Stimulated activated CD8-positive, alpha-beta memory T cell treated with anti-CD3 and anti-CD28 coated beads, Interleukin-4, amount 100 ng/mL, for 4 hours (primary cell): Measurements from ENCODE around the gene OR3A3.
"Not testable (repeated sequence)": the region's sequence is repeated elsewhere in the genome, so short reads cannot be mapped to it uniquely, and the experiment has no call there.

Experiments used
- DNase-seq, 2 donors: peaks; one replicate each; pipeline ENCODE4 v3.0.0-alpha.2; 2020; ENCODE audit warnings: low read depth in 2 of 2, low spot score in 1 of 2

The OR3A3 gene

DNA sequence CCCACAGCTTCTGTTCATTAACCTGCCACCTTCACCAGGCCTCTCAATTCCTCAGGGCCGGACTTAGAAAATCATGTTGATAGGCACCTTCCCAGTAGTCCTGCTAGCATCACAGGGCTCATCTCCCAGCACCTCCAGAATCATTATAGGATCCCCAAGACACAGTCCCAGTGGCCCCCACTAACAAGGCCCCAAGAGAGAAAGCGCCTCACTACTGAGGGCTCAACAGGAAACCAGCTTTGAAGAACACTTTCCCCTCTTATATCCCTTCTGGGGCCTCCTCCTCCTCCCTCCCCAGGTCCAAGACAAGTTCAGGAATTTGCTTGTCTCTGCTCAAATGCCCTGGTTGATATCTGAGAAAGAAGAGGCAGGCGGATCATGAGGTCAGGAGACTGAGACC, at the start of gene OR3A3:
OR3A3 (plus strand) TSS at position 301 of the 400 bp plus-strand sequence.
- DNase-seq = no peak

DNA sequence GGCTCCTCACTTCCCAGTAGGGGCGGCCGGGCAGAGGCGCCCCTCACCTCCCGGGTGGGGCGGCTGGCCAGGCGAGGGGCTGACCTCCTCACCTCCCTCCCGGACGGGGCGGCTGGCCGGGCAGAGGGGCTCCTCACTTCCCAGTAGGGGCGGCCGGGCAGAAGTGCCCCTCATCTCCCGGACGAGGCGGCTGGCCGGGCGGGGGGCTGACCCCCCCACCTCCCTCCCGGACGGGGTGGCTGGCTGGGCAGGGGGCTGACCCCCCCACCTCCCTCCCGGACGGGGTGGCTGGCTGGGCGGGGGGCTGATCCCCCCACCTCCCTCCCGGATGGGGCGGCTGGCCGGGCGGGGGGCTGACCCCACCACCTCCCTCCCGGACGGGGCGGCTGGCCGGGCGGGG, 40.0 kb upstream of the OR3A3 start:
- not testable (repeated sequence) for DNase-seq

DNA sequence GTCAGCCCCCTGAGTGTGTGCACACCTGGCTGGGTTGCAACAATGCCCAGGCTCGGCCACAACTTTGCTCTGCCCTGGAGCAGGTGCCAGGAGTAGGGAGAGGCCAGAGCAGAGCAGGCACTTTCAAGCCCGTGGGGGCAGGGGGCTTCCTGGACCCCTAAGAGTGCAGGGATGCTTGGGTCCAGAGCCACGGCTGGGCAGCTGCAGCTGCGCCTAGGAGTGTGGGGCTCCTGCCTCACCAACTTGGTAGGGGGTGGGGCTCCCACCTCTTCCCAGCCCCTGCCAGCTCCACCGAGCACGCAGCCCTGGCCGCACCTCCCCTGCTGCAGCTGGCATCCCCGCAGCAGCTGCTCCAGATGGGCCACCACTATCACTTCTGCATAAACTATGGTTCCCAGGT, 32.8 kb upstream of the OR3A3 start:
- no peak for DNase-seq

DNA sequence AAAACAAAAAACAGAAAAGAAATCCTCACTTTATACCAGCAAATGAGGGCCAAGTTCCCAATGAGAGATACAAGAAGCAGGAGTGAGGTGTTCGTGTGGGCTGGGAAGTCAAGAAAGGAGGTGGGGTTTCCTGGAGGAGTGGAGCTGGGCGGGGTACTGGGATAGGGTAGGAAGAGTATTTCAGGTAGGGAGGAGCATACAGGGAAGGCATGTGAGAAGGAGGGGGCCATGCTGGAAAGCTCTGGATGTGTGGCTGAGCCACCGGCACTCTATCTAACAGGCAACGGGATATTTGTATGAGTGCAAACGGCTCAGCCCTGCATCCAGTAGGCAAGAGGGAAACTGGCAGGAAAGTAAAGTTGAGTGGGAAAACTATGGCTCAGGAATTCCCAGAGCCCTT, 29.2 kb upstream of the OR3A3 start:
- DNase-seq = no peak

DNA sequence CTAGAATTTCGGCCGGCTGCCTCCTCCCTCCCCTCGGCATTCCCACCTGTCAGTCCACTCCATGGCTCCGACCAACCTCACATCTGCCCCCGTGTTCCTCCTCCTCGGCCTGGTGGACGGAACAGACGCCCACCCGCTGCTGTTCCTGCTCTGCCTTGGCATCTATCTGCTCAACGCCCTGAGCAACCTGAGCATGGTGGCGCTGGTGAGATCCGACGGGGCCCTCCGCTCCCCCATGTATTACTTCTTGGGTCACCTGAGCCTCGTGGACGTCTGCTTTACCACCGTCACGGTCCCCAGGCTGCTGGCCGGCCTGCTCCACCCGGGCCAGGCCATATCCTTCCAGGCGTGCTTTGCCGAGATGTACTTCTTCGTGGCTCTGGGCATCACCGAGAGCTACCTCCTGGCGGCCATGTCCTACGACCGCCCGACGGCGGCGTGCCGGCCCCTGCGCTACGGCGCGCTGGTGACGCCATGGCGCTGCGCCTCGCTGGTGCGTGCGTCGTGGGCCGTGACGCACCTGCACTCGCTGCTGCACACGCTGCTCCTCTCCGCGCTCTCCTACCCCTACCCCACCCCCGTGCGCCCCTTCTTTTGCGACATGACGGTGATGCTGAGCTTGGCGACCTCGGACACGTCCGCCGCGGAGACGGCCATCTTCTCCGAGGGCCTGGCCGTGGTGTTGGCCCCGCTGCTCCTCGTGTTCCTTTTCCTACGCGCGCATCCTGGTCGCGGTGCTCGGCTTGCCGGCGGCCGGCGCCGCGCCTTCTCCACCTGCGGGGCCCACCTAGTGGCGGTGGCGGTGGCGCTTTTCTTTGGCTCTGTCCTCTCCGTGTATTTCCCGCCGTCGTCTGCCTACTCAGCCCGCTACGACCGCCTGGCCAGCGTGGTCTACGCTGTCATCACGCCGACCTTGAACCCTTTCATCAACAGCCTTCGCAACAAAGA, 25.0 kb upstream of the OR3A3 start, which contains the start of gene OR3A2:
OR3A2 (minus strand) TSS at position 440 of the 948 bp plus-strand sequence.
- no peak for DNase-seq

DNA sequence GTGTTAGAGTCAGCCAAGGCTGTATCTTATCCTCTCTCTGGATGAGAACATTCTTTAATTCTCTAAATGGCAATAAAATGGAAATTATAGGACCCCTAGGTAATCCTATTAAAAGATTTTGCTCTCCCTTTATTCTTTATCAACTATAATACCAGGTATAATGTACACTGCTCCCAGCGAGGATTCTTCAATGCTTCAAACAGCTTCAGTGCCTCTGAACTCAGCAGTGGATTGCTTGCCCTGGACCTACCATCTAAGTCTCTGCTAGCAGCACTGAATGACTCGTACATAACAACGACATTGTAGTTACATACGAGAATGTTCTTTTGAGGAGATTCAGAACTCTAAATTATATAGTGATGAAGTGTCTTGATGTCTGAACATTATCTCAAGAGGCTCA, 21.4 kb upstream of the OR3A3 start:
- DNase-seq = no peak

DNA sequence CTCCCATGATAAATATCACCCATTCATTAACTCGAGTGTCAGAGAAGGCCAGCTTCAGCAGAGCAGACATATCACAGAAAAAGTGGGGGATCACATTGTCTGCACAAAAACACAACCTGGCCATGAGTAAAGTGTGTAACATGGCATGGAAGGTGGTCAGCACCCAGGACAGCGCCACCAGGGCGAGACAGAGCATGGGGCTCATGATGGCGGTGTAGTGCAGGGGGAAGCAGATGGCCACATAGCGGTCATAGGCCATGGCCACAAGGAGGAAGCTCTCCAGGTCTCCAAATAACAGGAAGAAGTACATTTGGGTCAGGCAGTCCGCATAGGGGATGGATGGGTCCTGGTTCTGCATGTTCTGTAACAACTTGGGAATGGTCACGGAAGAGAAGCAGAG, 13.4 kb upstream of the OR3A3 start:
- not testable (repeated sequence) for DNase-seq

DNA sequence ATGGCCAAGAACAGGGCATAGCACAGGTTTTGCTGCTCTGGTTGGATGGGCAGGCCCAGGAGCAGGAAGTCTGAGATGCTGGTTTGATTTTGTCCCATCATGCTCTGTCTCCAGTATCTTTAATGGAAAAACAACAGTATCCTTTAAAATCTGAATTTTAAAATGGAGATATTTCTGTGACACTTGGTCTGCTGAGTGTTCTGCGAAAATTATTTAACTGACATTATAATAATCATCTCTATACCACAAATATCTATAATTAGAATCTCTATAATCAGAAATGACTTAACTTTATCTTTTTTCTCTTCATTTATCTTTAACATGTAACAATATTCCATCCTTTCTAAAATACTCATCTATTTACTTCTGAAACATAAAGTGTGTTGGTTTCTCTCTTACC, 12.9 kb upstream of the OR3A3 start, which contains the start of gene OR1E1:
OR1E1 (minus strand) TSS at position 101 of the 400 bp plus-strand sequence; CDS start at position 101, 0 bp downstream.
- no peak for DNase-seq

DNA sequence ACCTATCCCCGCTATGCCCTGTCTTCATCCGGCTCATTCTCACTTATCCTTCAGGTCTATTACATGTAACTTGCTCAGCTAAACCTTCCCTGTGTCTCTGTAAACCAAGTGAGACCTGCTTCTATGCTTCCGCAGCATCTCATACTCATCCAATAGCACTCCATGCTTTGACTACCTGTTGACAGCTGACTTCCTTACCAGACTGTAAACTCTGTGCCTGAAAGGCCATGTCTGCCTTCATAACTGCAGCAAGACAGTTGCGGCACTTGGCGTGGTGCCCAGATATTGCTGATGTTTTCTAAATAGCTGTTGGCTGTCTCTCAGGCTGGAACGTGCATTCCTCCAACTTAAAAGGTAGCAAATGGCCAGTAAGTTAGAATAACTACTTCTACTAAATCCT, 11.1 kb upstream of the OR3A3 start:
- DNase-seq = no peak

DNA sequence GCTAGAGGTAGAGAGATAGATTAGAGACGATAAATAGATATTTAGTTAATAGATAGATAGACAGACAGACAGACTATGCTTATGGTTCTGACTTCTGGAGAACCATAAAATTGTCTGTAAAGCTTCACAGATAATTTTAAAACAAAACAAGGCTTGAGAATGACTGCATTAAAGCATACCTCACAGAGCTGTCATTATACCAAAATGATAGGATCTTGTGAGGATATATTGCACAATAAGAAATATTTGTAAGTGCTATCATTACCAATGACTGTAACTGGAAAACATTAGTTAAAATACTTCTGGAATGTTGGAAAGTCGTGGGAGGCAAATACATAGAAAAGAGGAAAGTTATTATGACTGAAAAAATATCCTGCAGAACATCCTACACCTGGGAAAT, 9.4 kb upstream of the OR3A3 start:
- no peak for DNase-seq

DNA sequence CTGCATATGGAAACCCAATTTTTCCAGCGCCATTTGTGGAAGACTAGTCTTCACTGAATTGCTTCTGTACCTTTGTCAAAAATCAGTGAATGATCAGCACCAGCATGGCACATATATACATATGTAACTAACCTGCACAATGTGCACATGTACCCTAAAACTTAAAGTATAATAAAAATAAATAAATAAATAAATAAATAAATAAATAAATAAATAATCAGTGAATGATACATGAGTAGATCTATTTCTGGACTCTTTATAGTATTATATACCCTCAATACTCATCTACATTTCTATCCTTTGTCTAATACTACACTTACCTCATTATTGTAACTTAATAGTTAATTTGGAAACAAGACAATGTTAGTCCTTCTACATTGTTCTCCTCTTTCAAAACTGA, 7.3 kb upstream of the OR3A3 start:
- not testable (repeated sequence) for DNase-seq

DNA sequence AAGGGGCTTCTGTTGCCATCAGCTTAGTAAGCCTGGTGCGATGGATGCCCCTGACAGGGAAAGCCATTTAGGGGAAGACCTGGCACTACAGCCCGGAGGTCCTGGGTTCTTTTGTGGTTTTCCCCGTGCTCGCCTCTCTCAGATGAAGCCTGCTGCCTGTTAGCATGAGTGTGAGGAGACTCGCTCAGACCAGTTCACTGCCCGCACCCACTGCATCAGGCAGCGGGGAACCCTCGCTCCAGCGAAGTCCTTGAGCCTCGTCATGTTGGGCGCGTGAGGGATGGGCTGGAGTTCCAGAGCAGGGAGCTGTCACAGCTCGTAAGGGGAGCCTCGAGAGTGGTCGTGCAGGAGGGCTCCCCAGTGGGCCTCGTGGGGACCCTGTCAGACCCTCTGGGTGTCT, 1.0 kb downstream of the OR3A3 start:
- DNase-seq = not testable (repeated sequence)

DNA sequence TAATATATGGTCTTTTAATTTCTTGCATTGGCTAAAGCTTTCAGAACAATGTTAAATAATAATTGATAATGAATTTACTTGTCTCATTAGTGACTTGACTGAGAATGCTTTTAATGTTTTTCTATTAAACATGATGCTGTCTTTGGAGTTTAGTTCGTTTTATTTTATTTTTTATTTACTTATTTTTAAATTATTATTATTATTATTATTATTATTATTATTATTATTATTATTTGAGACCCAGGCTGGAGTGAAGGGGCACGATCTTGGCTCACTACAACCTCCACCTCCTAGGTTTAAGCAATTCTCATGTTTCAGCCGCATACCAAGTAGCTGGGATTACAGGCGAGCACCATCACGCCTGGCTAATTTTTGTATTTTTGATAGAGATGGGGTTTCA, 4.4 kb downstream of the OR3A3 start:
- no peak for DNase-seq

DNA sequence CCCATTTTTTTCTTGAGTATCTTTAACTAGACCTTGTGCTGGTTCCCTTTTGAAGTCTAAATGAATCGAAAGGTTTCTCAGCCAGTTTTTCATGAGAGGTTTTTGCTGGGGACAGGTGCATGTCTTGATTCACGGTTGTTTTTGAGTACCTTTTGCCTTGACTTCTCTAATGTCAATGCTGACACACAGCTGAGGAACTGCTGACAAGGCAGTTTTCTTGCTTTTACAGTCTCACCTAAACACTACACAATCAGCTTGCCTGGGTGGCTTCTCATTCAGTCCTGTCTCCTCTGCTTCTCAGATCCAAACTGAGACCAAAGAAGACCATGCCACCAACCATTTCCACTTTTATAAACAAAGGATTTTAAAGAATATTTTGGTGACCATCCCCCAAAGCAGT, 7.1 kb downstream of the OR3A3 start:
- no peak for DNase-seq

DNA sequence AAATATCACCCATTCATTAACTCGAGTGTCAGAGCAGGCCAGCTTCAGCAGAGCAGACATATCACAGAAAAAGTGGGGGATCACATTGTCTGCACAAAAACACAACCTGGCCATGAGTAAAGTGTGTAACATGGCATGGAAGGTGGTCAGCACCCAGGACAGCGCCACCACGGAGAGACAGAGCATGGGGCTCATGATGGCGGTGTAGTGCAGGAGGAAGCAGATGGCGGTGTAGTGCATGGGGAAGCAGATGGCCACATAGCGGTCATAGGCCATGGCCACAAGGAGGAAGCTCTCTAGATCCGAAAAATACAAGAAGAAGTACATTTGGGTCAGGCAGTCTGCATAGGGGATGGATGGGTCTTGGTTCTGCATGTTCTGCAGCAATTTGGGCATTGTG, 22.0 kb downstream of the OR3A3 start:
- not testable (repeated sequence) for DNase-seq

DNA sequence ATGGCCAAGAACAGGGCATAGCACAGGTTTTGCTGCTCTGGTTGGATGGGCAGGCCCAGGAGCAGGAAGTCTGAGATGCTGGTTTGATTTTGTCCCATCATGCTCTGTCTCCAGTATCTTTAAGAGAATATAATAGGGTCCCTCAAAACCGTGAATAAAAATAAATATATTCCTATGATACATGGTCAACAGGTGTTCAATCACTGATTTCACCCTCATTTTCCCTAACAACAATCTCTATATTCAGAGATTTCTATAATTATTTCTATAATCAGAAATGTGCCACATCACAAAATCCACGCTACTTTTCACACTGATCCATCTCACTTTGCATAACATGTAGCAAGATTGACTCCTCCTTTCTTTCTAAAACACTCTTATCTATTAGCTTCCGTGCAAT, 22.6 kb downstream of the OR3A3 start, which contains the start of gene OR1E2:
OR1E2 (minus strand) TSS at position 101 of the 400 bp plus-strand sequence; CDS start at position 101, 0 bp downstream.
- no peak for DNase-seq

DNA sequence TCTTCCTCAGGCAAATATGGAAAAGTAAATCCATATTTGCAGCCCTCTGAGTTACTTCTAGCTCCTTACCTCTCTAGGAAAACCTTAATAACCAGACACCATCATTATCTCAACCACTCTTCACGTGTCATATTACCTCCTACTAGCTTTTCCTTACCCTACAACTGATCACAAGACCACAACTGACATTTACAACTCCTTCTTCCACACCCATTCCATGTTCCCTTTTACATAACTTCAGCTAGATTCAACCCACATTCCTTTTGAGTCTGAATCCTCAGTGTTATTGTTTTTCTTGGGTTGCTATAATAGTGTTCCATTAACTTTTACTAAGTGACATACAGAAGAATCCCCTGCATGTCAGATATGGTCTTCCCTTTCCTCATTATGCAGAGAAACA, 27.2 kb downstream of the OR3A3 start:
- no peak for DNase-seq

DNA sequence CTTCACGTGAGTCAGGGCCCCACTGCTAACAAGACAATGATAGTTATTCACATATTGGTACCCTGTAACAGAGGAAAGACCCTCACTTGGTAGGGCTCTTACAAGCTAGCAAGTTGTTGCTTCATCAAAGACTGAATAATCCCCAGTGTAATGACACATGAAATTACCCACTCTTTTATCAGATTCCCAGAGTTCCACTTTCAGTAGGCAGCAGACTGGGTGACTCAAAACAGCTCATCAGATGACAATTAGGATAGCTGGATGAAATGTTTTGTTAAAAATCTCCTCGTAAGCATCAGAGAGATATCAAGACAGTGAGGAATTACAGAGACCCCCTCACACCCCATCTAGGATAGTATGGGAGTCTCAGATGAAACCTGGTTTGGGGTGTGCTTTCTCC, 29.3 kb downstream of the OR3A3 start:
- DNase-seq = no peak

DNA sequence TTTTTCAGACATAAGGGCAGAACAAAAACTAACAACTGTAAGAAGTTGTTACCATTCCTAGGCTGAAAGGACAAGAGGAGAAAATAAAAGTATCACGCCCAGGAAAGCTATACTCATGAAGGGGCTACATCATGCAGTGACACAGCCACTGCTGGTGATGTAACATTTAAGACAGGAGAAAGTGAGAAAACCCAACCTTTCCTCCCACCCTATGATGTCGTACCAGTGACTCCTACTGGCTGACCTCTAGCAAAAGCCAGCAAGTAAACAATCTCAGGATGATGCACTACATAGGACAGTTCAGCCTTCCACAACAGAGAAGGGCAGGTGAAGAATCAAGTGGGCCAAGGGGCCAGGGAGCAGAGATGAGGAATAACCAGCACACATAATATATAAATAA, 36.5 kb downstream of the OR3A3 start:
- DNase-seq = no peak

DNA sequence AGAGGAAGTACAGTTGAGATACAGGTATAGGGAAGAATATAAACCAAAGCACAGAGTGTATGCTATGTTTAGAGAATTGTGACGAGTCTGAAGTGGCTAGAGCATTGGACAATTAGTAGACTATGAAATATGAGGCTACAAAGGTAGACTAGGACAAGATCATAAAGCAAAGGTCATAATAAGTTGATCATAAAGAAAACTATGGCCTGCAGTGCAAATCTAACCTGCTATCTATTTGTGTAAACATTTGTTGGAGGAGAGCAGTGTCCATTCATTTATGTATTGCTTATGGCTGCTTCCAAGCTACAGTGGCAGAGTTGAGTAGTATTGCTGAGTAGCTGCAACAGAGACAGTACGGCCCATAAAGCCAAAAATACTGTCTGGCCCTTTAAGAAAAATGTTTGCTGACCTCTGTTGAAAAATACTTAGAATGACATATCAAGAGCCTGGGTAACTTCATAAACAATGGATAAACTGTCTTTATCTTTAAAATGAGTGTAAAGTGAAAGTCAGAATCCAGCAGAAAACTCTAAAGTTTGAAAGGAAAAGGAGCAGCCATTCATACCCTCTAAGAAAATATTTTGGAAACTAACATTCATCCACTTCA, 37.0 kb downstream of the OR3A3 start:
- no peak for DNase-seq

DNA sequence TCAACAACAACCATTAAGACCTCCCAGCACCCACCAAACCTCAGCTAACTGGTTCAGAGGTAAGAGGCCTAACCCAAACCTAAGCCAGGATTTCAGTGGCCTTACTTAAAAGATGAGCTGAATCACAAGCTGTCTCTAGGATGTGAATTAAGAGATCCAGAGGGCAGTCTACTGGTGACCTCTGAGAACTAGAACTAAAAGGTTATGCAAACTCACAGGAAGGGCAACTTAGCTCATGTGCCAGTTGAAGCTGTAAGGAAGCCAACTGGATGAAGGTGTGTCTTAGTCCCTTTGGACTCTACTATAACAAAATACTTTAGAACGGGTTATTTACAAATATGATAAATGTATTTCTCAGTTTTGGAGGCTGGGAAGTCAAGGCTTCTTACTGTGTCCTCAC, 55.2 kb downstream of the OR3A3 start:
- not testable (repeated sequence) for DNase-seq

DNA sequence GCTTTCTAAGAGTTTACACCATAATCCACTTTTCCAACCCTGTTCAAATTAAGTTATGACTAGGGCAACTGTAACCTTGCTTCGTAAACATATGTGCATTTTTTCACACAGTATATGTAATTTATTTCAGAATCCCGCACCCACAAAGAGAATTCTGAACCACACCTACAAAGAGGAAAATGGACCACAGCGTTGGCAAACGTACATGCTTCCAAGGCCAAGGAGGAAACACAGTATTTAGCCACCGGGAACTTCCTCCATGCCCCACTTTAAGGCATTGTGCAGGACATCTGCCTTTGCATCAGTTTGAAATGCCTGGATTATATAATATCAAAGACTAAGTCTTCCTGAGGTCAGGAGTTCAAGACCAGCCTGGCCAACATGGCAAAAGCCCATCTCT, 58.4 kb downstream of the OR3A3 start:
- DNase-seq = no peak
